NCI-H82 treated with DMSO at 0.1 percent for 48 hours (cell line): Measurements from ENCODE around the gene ANAPC10.
"Not testable (repeated sequence)": the region's sequence is repeated elsewhere in the genome, so short reads cannot be mapped to it uniquely, and the experiment has no call there.

Experiments
- DNase-seq: peaks from one replicate; lab custom pipeline; 2025; ENCODE audit not compliant: unreplicated experiment; lab: John Stamatoyannopoulos, UW

Gene ANAPC10, protein sequence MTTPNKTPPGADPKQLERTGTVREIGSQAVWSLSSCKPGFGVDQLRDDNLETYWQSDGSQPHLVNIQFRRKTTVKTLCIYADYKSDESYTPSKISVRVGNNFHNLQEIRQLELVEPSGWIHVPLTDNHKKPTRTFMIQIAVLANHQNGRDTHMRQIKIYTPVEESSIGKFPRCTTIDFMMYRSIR

DNA sequence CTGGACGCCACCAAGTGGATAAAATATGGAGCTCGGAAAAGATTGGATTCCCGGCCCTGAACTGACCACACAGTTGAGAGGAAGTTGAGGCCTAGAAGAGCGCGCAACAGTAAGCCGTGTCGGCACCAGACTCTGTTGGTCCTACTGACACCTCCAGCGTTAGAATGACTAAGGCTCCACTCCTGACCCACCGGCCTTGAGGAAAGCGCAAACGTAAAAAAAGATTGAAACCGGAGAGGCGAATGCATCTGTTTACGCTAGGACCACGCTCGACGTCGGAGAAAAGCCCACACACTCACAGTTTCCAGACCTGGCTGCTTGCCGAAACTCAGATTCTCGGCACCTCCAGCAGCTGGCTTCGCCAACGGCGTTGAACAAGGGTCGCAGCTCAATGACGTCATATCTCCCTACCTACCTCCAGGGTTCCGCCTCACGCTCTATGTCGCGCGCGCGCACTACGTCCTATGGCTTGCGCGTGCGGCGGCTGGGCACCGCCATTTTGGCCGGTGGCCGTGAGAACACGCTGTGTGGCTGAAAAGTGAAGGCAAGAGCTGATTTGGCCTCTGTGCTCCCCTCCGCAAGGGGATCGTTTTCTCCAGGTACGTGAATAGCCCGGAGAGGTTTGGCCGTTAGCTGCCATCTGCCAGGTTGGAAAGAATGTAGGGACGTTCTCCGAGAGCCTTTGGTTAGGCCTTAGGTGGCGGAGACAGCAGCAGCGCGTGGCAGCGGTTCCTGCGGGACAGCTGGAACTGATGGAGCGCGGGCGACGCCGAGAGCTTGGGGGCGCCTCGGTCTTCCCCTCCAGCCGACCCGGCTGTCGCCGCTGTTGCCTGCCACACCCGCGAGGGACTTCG, at the start of gene ANAPC10, which contains the start of gene ABCE1:
Gene ANAPC10 (minus strand): TSS at position 376 of the 854 bp plus-strand sequence. CDS start 2,097 bp downstream, outside the sequence.
Gene ABCE1 (plus strand): TSS at position 491 of the 854 bp plus-strand sequence. CDS start 6,102 bp downstream, outside the sequence.
- peak; percentile 76 for DNase-seq

DNA sequence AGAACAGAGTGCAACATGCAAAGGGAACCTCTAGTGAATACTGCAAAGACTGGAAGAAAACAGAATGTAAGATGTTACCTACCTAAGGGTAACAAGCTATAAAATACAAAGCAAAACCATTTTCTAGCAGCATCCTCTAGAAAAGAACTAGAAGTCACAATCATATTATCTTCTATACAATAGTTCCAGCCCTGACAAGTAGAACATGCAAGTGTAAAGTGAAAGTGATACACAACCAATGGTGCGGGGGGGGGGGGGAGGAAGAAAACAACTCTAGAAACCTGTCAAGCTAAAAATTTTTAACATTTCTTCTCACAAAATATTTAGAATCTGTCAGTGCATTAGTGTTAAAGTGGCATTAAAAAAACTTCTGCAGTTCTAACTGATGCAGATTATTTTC, 38.2 kb upstream of the ANAPC10 start:
- not testable (repeated sequence) for DNase-seq

- no peak for DNase-seq
These were observed 34.6 kb upstream of the ANAPC10 start for GRCh38 chr4:145132511-145133098.

DNA sequence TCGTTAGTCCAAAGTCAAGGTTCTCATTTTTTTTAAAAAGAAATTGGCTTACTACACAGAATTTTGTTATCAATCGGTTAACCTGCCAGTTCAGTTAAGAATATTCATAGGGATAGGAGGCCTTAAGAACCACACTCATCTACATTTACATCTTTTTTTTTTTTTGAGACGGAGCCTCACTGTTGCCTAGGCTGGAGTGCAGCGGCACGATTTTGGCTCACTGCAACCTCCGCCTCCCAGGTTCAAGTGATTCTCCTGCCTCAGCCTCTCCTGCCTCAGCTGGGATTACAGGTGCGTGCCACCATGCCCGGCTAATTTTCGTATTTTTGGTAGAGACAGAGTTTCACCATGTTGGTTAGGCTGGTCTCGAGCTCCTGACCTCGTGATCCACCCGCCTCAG, 33.9 kb upstream of the ANAPC10 start:
- DNase-seq: no peak

DNA sequence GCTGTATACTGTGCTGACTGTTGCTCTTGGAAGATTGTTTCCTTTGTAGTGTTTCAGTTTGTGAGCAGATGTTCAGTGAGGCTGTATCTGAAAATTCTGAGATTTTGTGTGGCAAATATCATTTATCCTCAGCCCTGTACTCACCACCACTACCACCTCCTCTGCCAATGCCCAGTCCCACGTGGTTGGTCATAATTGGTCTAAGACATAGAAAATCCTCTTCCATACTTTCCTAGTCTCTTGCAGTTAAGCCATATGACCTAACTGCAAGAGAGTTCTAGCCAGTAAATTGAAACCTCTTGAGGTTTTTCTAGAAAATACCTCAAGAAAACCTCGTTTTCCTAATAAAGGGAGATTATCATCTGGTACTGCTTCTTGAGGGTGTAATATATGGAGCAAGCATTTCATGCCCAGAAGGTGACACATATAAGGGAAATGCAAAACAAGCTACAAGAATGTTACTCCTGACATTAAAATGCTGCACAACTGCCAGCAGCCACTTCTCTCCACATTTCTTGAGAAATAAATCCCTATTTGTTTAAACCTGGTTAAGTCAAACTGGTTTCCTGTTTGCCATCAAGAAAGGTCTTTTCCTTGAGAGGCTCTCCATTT, 32.9 kb upstream of the ANAPC10 start:
- DNase-seq: no peak

DNA sequence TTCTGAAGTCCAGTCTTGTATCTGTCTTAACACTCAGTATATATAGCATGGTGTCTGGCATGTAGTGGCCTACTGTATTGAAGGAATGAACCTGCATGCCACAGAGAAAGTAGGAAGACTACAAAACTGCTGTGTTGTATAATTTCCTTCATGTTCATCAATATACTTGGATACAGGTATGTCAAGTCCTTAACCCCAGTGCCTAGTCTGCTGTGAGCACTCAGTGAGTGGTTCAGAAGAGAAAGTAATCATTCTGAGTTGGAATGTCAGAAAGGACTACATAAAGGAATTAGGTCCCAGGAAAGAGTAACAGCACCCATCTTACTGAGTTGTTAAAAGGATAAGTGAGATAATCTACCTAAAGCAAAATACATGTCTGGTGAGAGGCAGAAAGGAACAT, 32.1 kb upstream of the ANAPC10 start:
- DNase-seq: peak; percentile 74

DNA sequence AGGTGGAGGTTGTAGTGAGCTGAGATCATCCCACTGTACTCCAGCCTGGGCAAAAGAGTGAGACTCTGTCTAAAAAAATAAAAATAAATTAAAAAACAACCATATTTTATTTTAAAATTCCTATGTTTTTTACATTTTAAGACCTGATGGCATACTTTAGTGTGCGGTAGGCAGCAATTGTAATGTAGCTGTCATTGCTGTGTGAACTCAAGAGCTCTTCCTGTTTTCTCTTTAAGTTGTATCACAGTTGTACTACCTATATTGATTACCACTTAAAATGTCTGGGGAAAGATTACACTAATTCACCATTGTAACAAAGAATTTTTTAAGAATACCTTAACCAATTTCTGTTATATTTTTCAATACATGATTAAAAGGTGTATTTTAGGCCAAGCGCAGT, 27.4 kb upstream of the ANAPC10 start:
- DNase-seq: no peak

GRCh38 chr4:145108128-145108527, 10.1 kb upstream of the ANAPC10 start:
- DNase-seq: no peak

DNA sequence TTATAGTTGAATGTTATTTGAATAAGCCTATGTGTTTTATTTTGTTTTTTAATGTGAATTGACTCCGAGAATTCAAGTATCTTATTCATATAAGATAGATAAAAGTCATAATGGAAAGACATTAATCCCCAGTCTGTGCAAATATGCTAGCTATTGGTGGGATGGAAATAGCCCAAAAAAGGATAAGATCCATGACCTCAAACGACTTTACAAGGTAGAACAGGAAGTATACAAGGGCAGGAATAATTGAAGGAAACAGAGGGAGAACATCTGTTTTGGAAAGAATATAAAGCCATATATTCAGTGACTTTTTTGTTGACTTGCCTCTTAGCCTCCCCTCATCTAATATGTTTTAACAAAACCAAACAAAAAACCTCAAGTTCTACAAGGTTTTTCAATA, 9.1 kb upstream of the ANAPC10 start:
- DNase-seq: no peak

GRCh38 chr4:145103496-145103895, 5.5 kb upstream of the ANAPC10 start:
- DNase-seq: no peak

DNA sequence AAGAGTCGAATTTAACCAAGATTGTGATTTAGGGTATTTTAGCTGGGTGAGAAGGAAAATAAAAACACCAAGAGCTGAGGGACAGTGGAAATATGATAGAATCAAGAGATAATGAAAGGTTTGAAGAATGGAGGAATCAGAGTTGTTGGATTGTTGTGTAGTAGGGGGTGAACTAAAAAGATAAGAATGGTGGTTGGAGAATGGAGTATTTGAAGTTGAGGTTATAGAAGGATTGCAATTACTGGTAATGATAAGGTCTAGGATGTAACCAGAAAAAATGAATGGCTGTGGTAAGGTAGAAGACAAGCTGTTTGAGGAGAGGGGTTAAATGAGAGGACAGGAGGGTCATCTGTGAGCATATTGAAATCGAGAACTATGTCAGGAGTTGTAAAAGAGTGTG, 4.6 kb upstream of the ANAPC10 start:
- DNase-seq: no peak

GRCh38 chr4:145101091-145101490, 3.1 kb upstream of the ANAPC10 start:
- DNase-seq: no peak

GRCh38 chr4:145099653-145100052, 1.7 kb upstream of the ANAPC10 start:
- DNase-seq: no peak

GRCh38 chr4:145098675-145099037, 660 bp upstream of the ANAPC10 start:
- no peak for DNase-seq

- no peak for DNase-seq
These were observed 620 bp downstream of the ANAPC10 start for GRCh38 chr4:145097331-145097820.

- no peak for DNase-seq
These were observed 4.4 kb downstream of the ANAPC10 start for GRCh38 chr4:145093638-145094037.

DNA sequence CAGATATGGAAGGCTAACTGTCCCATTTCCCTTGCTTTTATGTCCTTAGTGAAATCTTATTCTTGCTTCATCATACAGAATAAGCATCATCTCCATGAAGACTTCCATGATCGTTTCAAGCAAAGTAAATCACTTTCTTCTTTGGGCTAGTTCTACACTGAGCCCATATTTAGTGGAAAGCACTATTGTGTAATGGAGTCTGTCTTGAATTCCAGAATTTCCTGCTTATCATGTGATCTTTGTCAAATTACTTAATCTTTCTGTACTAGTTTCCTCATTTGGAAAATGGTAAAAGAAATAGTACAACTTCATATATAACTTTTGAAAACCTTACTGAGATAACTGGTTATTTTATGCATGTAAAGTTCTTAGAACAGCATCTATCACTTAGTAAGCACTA, 7.6 kb downstream of the ANAPC10 start:
- DNase-seq: no peak

- DNase-seq: no peak
These were observed 13.9 kb downstream of the ANAPC10 start for GRCh38 chr4:145083891-145084605.

DNA sequence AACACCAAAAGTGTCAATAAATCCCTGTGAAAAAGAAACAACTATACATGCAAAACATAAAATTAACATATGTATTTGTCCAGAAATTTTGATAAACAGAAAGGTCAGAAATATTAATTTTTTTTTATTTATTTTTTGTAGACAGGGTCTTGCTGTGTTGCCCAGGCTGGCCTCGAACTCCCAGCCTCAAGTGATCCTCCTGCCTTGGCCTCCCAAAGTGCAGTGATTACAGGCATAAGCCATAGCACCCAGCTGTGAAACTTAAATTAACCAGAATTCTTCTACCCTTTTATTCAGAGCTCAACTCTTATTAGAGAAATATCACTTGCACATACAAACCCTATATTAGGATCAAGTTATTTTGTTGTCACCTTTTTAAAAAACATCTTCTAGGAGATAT, 16.2 kb downstream of the ANAPC10 start:
- no peak for DNase-seq

- DNase-seq: no peak
These were observed 21.5 kb downstream of the ANAPC10 start for GRCh38 chr4:145076469-145076855.
